Measurements from ENCODE around the gene TSPAN12. TPM values are rescaled to one million over a fixed set of nuclear protein-coding genes. Genes with fewer than 3 reads are reported as not detected.
"Not testable (repeated sequence)": the region's sequence is repeated elsewhere in the genome, so short reads cannot be mapped to it uniquely, and the experiment has no call there.

The TSPAN12 gene
- total RNA-seq (not detected), polyA plus RNA-seq (not detected), total RNA-seq (not detected)

- Mint-ChIP-seq H3K4me3 (peak within 1 kb of the TSS; percentile 82 to 90 (median 86)), H3K27me3 (peaks cover 51 to 71% (median 66%) of the 10 kb centered on the region in 5 donors), H3K36me3 (no peaks in the 10 kb centered on the region), H3K27ac (no peak within 1 kb of the TSS), H3K9me3 (peaks cover 0 to 3% (median 0%) of the 10 kb centered on the region in 11 donors), H3K4me1 (peaks cover 10 to 13% (median 12%) of the 10 kb centered on the region in 7 donors)
- intact Hi-C loops (cut with micrococcal nuclease): loop anchor here (1.0 to 10.0 kb wide), 4 partner anchors 51 to 129 kb away; partner anchors contain the start of gene CPED1 (in 1 of the 2)
- peak in 7 of 9 donors; percentile 11 to 64 (median 28) for DNase-seq
- Histone ChIP-seq H3K27ac (ENCODE audit: low read depth, low read length) (no peak within 1 kb of the TSS), H3K4me1 (ENCODE audit: control insufficient read depth in 2 of 2, insufficient read depth in 2 of 2, low read length in 2 of 2) (peaks cover 0 to 8% of the 10 kb centered on the region in 2 donors), H3K4me3 (ENCODE audit: low read length) (peak within 1 kb of the TSS; percentile 52), H3K9me3 (ENCODE audit: control insufficient read depth in 2 of 3, low read length in 3 of 3) (no peaks in the 10 kb centered on the region), H3K27me3 (ENCODE audit: control insufficient read depth in 2 of 2, insufficient read depth in 2 of 2, low read length in 2 of 2) (peaks cover 13 to 15% of the 10 kb centered on the region in 2 donors), H3K36me3 (ENCODE audit: control insufficient read depth in 2 of 3, insufficient read depth in 3 of 3, low read length in 3 of 3) (no peaks in the 10 kb centered on the region)
- CTCF ChIA-PET: no interaction called here
- POLR2A ChIA-PET: interaction anchor here (0.6 kb wide), 1 partner anchor 212 kb away, joined by 3 read pairs; no protein-coding TSS in a partner anchor
- peak; percentile 89 for ATAC-seq
These were observed at the start of gene TSPAN12 for GRCh38 chr7:120857588-120858573. TSS of gene TSPAN12 (minus strand) at chr7:120858144. CDS start at chr7:120856763, 1,381 bp downstream.

- Mint-ChIP-seq H3K4me1 (no peaks in the 10 kb centered on the region), H3K9me3 (peaks cover 0 to 28% (median 10%) of the 10 kb centered on the region in 11 donors), H3K4me3 (no peak overlapping the region), H3K27me3 (peaks cover 0 to 51% (median 27%) of the 10 kb centered on the region in 5 donors), H3K27ac (no peak overlapping the region), H3K36me3 (peaks cover 0 to 14% (median 0%) of the 10 kb centered on the region in 5 donors)
- ChIA-PET CTCF (no interaction called here), POLR2A (no interaction called here)
- Histone ChIP-seq H3K4me1 (ENCODE audit: control insufficient read depth in 2 of 2, insufficient read depth in 2 of 2, low read length in 2 of 2) (no peaks in the 10 kb centered on the region), H3K27ac (ENCODE audit: low read depth, low read length) (no peak overlapping the region), H3K4me3 (ENCODE audit: low read length) (no peak overlapping the region), H3K27me3 (ENCODE audit: control insufficient read depth in 2 of 2, insufficient read depth in 2 of 2, low read length in 2 of 2) (no peaks in the 10 kb centered on the region), H3K36me3 (ENCODE audit: control insufficient read depth in 2 of 3, insufficient read depth in 3 of 3, low read length in 3 of 3) (no peaks in the 10 kb centered on the region), H3K9me3 (ENCODE audit: control insufficient read depth in 2 of 3, low read length in 3 of 3) (no peaks in the 10 kb centered on the region)
- intact Hi-C loops (cut with micrococcal nuclease): no loop called here
- DNase-seq (no peak), ATAC-seq (no peak)
These were observed 41.0 kb upstream of the TSPAN12 start for GRCh38 chr7:120898715-120899499.

GRCh38 chr7:120895253-120895652 lies 37.3 kb upstream of the TSPAN12 start:
- H3K4me1 Mint-ChIP-seq; H3K36me3 ChIP-seq (ENCODE audit: control insufficient read depth in 2 of 3, insufficient read depth in 3 of 3, low read length in 3 of 3); ATAC-seq; DNase-seq; intact Hi-C loops (cut with micrococcal nuclease); CTCF ChIA-PET; H3K4me1 ChIP-seq (ENCODE audit: control insufficient read depth in 2 of 2, insufficient read depth in 2 of 2, low read length in 2 of 2); H3K4me3 ChIP-seq (ENCODE audit: low read length); H3K27ac Mint-ChIP-seq; POLR2A ChIA-PET; H3K27ac ChIP-seq (ENCODE audit: low read depth, low read length); H3K4me3 Mint-ChIP-seq; H3K9me3 ChIP-seq (ENCODE audit: control insufficient read depth in 2 of 3, low read length in 3 of 3); H3K27me3 ChIP-seq (ENCODE audit: control insufficient read depth in 2 of 2, insufficient read depth in 2 of 2, low read length in 2 of 2): not testable (repeated sequence)
- peaks cover 0 to 12% (median 0%) of the 10 kb centered on the region in 5 donors for H3K36me3 Mint-ChIP-seq
- peaks cover 5 to 39% (median 18%) of the 10 kb centered on the region in 11 donors for H3K9me3 Mint-ChIP-seq
- peaks cover 0 to 25% (median 15%) of the 10 kb centered on the region in 5 donors for H3K27me3 Mint-ChIP-seq

GRCh38 chr7:120885602-120886001 lies 27.7 kb upstream of the TSPAN12 start:
- H3K9me3 ChIP-seq (ENCODE audit: control insufficient read depth in 2 of 3, low read length in 3 of 3); ATAC-seq; H3K4me1 Mint-ChIP-seq; H3K4me3 Mint-ChIP-seq; CTCF ChIA-PET; H3K36me3 ChIP-seq (ENCODE audit: control insufficient read depth in 2 of 3, insufficient read depth in 3 of 3, low read length in 3 of 3); intact Hi-C loops (cut with micrococcal nuclease); DNase-seq; H3K27ac ChIP-seq (ENCODE audit: low read depth, low read length); H3K4me1 ChIP-seq (ENCODE audit: control insufficient read depth in 2 of 2, insufficient read depth in 2 of 2, low read length in 2 of 2); H3K9me3 Mint-ChIP-seq; H3K27me3 ChIP-seq (ENCODE audit: control insufficient read depth in 2 of 2, insufficient read depth in 2 of 2, low read length in 2 of 2); H3K36me3 Mint-ChIP-seq; H3K27ac Mint-ChIP-seq; H3K4me3 ChIP-seq (ENCODE audit: low read length); POLR2A ChIA-PET: not testable (repeated sequence)
- peaks cover 0 to 16% (median 6%) of the 10 kb centered on the region in 5 donors for H3K27me3 Mint-ChIP-seq

GRCh38 chr7:120877701-120878100 lies 19.8 kb upstream of the TSPAN12 start:
- intact Hi-C loops (cut with micrococcal nuclease): no loop called here
- no peaks in the 10 kb centered on the region for H3K4me1 Mint-ChIP-seq
- Histone ChIP-seq H3K9me3 (ENCODE audit: control insufficient read depth in 2 of 3, low read length in 3 of 3) (no peaks in the 10 kb centered on the region), H3K27ac (ENCODE audit: low read depth, low read length) (no peak overlapping the region), H3K36me3 (ENCODE audit: control insufficient read depth in 2 of 3, insufficient read depth in 3 of 3, low read length in 3 of 3) (no peaks in the 10 kb centered on the region), H3K4me3 (ENCODE audit: low read length) (no peak overlapping the region), H3K27me3 (ENCODE audit: control insufficient read depth in 2 of 2, insufficient read depth in 2 of 2, low read length in 2 of 2) (peaks cover 0 to 5% of the 10 kb centered on the region in 2 donors), H3K4me1 (ENCODE audit: control insufficient read depth in 2 of 2, insufficient read depth in 2 of 2, low read length in 2 of 2) (no peaks in the 10 kb centered on the region)
- no peaks in the 10 kb centered on the region for H3K36me3 Mint-ChIP-seq
- H3K27me3 Mint-ChIP-seq: peaks cover 9 to 33% (median 14%) of the 10 kb centered on the region in 5 donors
- DNase-seq: no peak
- ChIA-PET POLR2A (no interaction called here), CTCF (no interaction called here)
- H3K27ac Mint-ChIP-seq: no peak overlapping the region
- no peak for ATAC-seq
- no peak overlapping the region for H3K4me3 Mint-ChIP-seq
- peaks cover 0 to 2% (median 0%) of the 10 kb centered on the region in 11 donors for H3K9me3 Mint-ChIP-seq

- peaks cover 0 to 2% (median 0%) of the 10 kb centered on the region in 11 donors for H3K9me3 Mint-ChIP-seq
- Histone ChIP-seq H3K4me3 (ENCODE audit: low read length) (no peak overlapping the region), H3K27me3 (ENCODE audit: control insufficient read depth in 2 of 2, insufficient read depth in 2 of 2, low read length in 2 of 2) (peaks cover 0 to 5% of the 10 kb centered on the region in 2 donors), H3K9me3 (ENCODE audit: control insufficient read depth in 2 of 3, low read length in 3 of 3) (no peaks in the 10 kb centered on the region), H3K36me3 (ENCODE audit: control insufficient read depth in 2 of 3, insufficient read depth in 3 of 3, low read length in 3 of 3) (no peaks in the 10 kb centered on the region), H3K27ac (ENCODE audit: low read depth, low read length) (no peak overlapping the region), H3K4me1 (ENCODE audit: control insufficient read depth in 2 of 2, insufficient read depth in 2 of 2, low read length in 2 of 2) (no peaks in the 10 kb centered on the region)
- DNase-seq: no peak
- no peaks in the 10 kb centered on the region for H3K36me3 Mint-ChIP-seq
- H3K4me3 Mint-ChIP-seq: no peak overlapping the region
- H3K27me3 Mint-ChIP-seq: peaks cover 9 to 33% (median 17%) of the 10 kb centered on the region in 5 donors
- ATAC-seq: no peak
- ChIA-PET CTCF (no interaction called here), POLR2A (no interaction called here)
- intact Hi-C loops (cut with micrococcal nuclease): no loop called here
- H3K4me1 Mint-ChIP-seq: no peaks in the 10 kb centered on the region
- H3K27ac Mint-ChIP-seq: no peak overlapping the region
These were observed 19.0 kb upstream of the TSPAN12 start for GRCh38 chr7:120876922-120877321.
